HG03520 (cell line): Measurements from ENCODE around the gene SLC29A1.
"Not testable (repeated sequence)": the region's sequence is repeated elsewhere in the genome, so short reads cannot be mapped to it uniquely, and the experiment has no call there.

Source experiments
- ATAC-seq: cut with Tn5 transposase; IDR thresholded peaks from one replicate; pipeline ENCODE4 v1.9.1; 2021; ENCODE audit warnings: mild to moderate bottlenecking, moderate library complexity; ENCODE audit not compliant: unreplicated experiment

The SLC29A1 gene

GRCh38 chr6:44221291-44221960 is 2.0 kb upstream of the SLC29A1 start:
- peak; percentile 37 for ATAC-seq

- ATAC-seq: no peak
Measured at GRCh38 chr6:44221961-44222335, 1.4 kb upstream of the SLC29A1 start.

GRCh38 chr6:44222486-44223318 is 693 bp upstream of the SLC29A1 start:
- ATAC-seq: no peak

DNA sequence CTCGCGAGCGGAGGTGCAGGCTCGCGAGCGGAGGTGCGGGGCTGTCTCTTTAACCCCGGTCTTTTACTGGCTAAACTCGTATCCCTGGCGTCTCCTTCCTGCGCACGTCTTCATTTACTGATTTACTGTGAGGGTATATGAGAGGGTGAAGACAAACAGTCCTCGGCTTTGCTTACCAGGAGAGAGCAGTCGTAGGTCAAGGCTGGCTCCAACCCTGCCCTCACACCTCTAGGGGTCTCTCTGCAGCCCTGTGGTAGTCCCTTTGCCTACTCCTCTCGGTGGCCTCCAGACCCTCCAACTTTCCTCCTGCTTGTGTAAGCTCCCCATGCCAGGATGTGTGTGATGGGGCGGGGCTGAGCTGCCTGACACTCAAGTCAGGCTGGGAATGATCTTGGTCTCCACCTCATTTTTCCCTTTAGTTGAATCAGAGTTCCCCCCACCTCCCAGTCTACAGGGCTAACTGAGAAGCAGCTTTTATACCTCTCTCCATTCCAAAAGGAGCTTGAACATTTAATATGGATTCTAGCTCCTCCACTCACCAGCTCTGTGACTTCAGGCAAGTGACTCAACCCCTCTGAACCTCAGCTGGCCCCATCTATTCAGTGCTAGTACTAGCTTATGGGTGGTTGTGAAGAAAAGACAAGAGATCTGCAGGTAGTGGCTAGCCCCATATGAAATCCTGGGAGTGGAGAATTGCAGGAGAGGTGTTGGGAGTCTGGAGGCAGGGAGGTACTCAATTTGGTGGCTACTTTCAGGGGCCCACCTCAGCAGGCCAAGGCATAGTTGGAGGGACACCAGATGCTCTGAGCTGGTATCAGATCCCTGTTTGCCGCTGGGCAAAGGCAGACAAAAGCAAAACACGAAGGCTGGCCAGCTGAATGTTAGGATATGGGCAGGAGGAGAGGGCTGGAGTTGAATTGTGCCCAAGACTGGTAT is 902 bp downstream of the SLC29A1 start:
- ATAC-seq: no peak

GRCh38 chr6:44224965-44225305 is 1.5 kb downstream of the SLC29A1 start:
- ATAC-seq: no peak

- no peak for ATAC-seq
Measured at GRCh38 chr6:44225579-44226325, 2.4 kb downstream of the SLC29A1 start.

- no peak for ATAC-seq
Measured at GRCh38 chr6:44226368-44227147, 3.2 kb downstream of the SLC29A1 start.

GRCh38 chr6:44227148-44227793 is 3.9 kb downstream of the SLC29A1 start:
- no peak for ATAC-seq

DNA sequence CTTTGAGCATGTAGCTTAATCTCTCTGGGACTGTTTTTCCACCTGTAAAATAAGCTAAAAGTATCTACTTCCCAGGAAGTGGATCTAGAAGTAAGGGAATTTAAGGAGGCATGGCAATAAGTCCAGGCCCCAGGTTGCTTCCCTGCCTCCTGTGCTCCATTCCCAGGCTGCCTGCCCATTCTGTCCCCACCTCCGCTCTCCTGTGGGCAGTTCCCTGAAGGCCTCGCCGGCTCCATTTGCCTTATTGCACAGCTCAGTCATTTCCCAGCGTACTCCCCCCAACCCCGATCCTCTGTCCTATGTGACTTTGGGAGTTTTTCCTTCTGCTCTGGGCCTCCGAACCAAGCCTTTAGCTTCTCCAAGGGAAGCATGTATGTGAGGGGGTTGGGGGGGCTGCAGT is 4.6 kb downstream of the SLC29A1 start:
- ATAC-seq: no peak

DNA sequence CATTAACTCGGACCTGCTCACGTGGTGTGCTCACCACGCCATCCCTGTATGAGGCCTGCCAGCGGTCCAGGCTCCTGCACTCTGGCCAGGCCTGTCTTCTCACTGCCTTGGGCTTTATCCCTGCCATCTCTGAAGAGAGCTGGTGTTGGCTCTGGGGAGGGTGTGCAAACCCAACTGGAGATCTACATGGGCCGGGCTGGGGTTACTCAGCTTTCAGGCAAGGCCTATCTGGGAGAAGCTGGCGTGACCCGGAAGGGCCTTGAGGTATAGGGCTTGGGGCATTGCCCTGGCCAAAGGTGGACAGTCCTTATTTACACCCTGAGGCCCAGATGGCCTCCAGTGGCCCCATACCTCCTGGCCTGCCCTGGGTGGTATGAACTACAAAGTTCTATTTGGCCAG is 5.0 kb downstream of the SLC29A1 start:
- ATAC-seq: no peak

GRCh38 chr6:44228836-44229235 is 5.4 kb downstream of the SLC29A1 start:
- ATAC-seq: no peak

- ATAC-seq: no peak
Measured at GRCh38 chr6:44229376-44230033, 6.1 kb downstream of the SLC29A1 start.

DNA sequence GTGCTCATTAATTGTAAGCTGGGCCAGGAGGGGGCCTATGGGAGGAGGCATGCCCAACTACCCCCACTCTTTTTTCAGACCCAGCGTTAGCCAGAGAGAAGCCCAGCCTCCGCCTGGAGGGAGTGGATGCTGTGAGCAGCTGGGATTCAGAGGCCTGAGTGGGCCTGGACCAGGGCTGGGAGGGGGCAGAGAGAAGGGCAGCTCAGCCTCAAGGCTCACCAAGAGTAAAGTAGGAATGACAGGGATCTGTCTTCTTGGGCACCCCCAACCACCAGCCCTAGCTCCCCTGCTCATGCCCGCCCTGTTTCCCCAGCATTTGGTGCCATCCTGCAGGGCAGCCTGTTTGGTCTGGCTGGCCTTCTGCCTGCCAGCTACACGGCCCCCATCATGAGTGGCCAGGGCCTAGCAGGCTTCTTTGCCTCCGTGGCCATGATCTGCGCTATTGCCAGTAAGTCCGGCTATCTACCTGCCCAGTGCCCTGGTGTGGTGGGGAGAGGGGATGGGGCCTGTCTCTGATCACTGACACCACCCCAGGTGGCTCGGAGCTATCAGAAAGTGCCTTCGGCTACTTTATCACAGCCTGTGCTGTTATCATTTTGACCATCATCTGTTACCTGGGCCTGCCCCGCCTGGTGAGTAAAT is 6.8 kb downstream of the SLC29A1 start:
- no peak for ATAC-seq

DNA sequence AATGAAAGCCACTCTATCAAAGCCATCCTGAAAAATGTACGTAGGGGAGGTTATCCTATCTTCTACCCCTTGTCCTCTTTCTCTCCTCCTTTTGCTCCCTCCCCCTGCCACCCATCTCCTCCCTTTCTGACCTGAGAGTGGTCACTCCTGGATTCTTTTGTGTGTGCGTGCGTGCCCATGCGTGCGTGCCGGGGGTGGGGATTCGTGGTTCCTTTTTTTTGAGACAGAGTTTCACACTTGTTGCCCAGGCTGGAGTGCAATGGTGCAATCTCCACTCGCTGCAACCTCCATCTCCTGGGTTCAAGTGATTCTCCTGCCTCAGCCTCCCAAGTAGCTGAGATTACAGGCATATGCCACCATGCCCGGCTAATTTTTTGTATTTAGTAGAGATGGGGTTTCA is 8.0 kb downstream of the SLC29A1 start:
- ATAC-seq: not testable (repeated sequence)

DNA sequence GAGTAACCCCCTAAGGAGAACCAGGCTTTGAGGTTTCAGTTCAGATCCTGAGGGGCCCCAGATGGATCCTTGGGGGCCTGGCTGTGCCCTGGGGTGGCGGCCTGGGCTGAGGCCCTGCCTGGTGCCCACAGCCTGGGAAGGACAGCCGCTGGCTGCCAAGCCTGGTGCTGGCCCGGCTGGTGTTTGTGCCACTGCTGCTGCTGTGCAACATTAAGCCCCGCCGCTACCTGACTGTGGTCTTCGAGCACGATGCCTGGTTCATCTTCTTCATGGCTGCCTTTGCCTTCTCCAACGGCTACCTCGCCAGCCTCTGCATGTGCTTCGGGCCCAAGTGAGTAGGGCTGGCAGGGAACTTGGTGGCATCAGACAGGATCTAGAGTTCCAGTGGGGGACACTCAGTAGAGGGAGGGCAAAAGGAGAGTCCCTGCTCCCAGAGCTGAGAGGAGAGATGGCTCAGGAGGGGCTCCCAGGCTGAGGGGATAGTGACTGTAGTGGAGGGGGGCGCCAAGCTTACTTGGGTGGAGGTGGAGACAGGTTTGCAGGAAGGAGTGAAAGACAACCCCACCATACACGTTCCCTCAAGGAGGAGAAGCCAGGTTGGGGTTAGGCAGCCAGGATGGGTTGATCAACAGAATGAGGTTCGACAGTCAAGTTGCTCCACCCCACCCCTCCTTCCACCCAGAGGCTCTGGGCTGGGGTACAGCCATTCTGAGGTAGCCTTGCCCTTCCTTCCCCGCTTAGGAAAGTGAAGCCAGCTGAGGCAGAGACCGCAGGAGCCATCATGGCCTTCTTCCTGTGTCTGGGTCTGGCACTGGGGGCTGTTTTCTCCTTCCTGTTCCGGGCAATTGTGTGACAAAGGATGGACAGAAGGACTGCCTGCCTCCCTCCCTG is 9.5 kb downstream of the SLC29A1 start:
- ATAC-seq: no peak

- no peak for ATAC-seq
Measured at GRCh38 chr6:44233567-44234100, 10.2 kb downstream of the SLC29A1 start.
